Esophagus squamous epithelium (tissue), 4 donors: ENCODE data around the gene DNAL4.

Source experiments
- POLR2A ChIP-seq, 4 donors: fragments of 450-650 bp; IDR thresholded peaks; one replicate each; pipeline ENCODE4 v1.6.1; 2017; ENCODE audit warnings: antibody characterized with exemption in 4 of 4, mild to moderate bottlenecking in 4 of 4, moderate library complexity in 3 of 4
- TF ChIP-seq, protein P1 (sequence below), 6 experiments: fragments of 450-650 bp in 4 of 6; fragments of 200-600 bp in 2 of 6; sonication (generic) in 2 of 6; IDR thresholded peaks; one replicate each; pipeline ENCODE4 v1.5.1; 2016 to 2019; ENCODE audit warnings: antibody characterized with exemption in 6 of 6, mild to moderate bottlenecking in 4 of 6, moderate library complexity in 4 of 6

DNA sequence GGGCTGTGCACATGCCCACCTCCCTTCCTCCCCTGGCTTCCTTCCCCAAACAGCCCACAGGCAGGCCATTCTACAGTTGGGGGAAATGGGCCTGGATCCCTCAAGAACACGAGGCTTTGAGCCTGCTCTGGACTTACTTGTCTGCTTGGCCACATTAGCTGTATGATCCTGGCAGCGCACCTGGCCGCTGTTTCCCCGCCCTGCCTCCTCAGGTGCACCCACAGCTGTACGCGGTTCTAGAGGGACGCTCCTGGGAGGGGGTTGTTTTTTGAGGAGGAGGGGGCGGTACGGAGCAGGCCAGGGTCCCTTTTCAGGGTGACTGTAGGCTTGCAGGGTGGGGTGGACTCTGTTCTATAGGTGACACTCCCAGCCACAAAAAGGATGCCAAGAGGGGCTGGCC is 26.6 kb downstream of the DNAL4 start:
- TF ChIP-seq, protein P1, sequence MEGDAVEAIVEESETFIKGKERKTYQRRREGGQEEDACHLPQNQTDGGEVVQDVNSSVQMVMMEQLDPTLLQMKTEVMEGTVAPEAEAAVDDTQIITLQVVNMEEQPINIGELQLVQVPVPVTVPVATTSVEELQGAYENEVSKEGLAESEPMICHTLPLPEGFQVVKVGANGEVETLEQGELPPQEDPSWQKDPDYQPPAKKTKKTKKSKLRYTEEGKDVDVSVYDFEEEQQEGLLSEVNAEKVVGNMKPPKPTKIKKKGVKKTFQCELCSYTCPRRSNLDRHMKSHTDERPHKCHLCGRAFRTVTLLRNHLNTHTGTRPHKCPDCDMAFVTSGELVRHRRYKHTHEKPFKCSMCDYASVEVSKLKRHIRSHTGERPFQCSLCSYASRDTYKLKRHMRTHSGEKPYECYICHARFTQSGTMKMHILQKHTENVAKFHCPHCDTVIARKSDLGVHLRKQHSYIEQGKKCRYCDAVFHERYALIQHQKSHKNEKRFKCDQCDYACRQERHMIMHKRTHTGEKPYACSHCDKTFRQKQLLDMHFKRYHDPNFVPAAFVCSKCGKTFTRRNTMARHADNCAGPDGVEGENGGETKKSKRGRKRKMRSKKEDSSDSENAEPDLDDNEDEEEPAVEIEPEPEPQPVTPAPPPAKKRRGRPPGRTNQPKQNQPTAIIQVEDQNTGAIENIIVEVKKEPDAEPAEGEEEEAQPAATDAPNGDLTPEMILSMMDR (IDR thresholded peaks at IDR 0.05), result no peak
- TF ChIP-seq POLR2A (IDR thresholded peaks at IDR 0.05), result no peak
